HG03196 (cell line): Measurements from ENCODE around the gene MAPKAPK3.
A peak's percentile ranks its signal among the peaks of the same experiment; 100 is the strongest.

Experiments
- ATAC-seq: cut with Tn5 transposase; IDR thresholded peaks from one replicate; pipeline ENCODE4 v1.9.1; 2021; ENCODE audit not compliant: unreplicated experiment

MAPKAPK3 gene

DNA sequence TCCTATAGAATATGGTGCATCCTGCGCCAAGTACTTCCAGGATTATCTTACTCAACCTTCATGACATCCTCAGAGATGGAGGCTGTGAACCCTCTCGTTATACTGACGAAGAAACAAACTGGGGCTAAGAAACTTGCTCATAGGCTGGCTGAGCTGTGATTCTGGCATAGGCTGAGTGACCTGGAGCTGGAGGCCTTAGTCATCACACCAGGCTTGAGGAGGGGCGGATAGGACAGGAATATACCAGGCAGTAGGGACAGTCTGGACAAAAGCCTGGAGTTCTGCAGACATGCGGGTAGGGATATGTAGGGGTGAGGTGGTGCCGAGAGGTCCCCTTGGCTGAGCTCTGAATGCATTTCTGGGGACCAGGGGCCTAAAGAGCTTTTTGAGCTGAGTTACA, 29.6 kb upstream of the MAPKAPK3 start:
- no peak for ATAC-seq

DNA sequence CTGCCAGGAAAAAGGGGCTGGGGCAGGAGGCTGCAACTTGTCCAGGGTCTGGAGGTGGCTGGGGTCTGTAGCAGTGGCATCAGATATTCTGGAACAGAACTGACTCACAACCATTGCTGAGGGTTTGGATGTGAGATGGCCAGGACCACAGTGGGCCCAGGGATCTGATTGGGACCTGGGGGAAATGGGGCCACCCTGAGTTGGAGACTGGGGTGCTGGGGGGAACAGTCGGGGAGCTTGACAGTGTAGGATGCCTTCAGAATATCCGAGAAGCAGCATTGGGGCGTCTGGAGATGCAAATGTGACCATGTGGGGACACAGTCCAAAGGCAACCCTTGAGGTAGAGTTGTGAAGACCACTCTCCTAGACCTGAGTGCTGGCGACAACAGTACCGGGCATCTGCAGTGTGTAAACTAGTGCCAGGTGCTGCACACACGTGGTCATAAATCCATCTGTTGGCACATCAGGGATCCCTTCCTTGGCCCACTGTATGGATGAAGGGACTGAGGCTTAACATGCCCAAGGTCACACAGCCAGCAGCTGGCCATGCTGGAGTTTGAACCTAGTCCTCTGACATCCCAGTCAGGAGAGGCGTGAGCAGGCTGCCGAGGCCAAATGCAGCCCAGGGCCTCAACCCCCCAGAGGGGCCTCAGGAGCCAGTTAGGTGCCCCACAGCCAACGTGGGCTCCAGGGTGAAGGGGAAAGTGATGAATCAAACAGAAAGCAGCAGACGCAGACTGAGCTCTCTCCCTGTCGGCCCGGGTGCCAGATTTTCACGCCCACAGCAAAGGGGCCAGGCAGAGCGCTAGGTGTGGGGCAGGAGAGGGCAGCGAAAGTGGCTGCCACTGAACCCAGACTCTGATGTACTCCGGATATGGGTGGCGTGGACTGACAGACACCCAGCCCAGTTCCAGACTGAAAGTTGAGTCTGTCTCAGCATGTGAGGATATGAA, 28.9 kb upstream of the MAPKAPK3 start:
- ATAC-seq, result no peak

DNA sequence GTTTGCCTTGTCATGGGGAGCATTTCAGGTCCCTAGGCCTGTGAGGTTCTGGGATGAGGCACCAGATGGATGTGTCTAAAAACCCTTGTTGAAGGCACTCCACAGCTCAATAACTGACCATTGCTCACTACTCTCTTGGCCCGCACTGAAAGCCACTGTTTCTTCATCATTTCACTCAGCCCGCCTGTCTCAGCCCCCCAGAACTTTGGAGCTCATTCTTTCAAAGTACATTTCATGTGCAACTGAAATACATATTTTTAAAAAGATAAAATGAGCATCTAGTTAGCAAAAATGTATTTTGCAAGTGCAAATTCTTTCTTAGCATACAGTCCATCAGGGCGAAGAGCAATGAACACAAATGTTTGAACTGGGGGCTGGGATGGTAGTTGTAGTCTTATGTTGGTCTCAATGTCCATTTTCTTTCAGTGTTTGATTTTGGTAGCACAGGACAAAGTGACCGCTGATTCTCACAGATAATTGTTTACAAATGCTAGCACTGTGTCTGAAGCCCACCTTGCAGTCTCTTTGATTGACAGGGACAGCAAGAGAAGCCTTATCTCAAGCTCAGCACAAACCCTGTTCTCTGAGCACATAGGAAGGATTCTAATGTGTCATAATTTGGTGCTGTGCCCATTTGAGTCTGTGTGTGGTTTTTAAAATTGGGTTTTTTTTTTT, 28.1 kb upstream of the MAPKAPK3 start:
- ATAC-seq, result no peak

DNA sequence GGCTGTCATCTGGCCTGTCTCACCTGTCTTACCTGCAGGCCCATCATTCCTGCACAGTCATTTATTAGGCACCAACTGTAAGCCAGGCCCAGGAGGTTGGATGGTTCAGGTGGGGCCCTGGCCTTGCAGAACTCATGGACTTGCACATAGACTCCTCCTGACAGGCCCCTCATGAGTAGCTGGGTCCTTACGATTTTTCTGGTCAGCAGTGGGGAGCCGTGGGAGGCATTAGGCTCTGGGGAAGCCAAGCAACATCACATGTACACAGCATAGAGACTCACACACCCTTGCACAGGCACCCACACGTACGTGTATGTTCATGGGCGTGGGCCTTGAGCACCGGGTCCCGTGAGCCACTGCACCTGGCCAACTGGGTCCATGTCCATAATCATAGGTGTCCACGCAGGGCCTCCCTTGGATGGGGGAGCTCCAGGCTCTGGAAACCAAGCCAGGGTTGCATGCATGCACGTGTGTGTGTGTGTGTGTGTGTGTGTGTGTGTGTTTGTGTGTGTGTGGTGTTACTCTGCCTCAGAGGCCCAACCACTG, 25.7 kb upstream of the MAPKAPK3 start:
- ATAC-seq, result peak; percentile 3

DNA sequence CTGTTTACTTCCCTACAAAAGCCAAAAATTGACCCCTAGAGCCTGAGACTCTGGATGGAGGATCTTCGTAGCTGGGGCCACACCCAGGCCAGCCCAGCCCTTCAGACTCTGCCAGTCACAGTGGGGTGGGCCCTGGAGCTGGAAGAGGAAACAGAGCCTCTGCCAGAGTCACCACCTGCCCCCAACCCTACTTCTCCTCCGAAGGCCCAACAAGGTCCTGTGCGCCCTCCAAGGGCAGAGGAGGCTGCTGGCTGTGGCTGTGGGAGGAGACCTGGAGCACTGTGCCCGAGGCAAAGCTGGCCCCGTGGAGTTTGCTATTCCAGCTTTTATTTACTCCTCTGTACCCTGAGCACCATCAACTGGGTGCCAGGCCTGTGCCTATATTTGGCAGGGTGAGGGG, 24.4 kb upstream of the MAPKAPK3 start:
- no peak for ATAC-seq

DNA sequence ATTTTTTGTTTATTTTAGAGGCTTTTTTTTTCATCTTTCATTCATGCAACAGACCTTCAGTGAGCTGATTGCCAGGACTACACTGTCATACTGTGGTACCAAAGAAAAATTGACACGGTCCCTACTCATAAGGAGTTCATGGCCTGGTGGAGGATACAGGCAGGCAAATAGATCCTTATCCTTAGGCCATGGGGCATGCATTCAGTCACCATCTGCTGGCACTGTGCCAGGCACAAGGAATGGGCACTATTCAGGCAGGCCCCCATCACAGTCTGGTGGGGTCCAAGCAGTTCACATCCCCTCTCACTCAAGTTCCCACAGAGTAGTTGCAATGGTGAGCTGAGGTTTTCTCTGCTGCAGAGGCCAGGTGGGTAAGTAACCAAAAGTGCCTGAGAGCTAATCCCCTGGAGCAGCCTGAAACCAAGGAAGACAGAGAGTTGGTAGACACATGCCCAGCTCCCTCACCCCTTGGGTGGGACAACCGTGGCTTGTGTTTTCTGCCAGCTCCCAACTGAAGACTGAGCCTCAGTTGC, 22.6 kb upstream of the MAPKAPK3 start:
- ATAC-seq, result no peak

DNA sequence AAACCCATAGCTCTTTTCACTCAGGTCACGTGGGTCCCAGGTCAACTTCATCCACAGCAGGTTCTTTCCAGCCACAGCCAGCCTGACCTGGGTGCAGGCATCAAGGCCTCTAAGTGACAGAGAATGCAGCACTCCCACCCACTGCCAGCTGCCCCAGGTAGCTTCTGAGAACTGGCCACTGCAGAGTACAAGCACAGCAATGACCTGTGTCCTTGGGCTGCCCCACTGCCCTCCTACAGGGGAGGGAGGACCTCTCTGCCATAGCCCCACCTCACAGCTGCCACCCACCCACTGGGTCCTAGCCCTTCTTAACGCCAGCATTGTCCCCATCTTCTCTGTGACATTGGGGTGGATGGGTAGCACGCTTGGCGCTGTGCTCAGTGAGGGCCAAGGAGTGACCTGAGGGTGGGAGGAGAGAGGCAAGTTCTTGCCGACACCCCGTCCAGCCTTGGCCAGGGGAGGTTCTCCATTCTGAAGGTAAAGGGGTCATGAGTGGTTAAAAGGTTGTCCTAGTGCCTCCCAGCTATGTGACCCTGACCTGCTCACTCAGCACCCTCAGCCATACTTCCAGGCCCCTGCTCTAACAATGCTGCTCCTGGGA, 17.7 kb upstream of the MAPKAPK3 start:
- ATAC-seq, result no peak

DNA sequence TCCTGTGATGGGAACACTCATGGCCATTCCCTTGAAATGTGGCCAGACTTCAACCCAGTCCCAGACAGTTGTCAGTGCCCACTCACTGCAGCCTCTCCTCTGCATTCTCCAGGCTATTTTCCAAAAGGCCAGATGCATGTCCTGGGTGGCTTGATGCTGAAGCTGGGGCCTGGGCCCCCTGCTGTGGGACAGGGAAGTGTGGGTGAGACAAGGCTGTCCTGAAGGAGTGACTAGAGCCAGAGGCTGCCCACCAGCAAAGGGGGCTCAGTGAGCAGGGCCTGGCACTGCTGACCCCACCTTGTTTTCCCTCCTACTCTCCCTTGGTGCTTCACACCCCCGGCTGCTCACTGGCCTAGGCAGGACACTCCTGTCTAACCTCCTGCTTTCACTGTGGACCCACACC, 17.2 kb upstream of the MAPKAPK3 start:
- no peak for ATAC-seq

DNA sequence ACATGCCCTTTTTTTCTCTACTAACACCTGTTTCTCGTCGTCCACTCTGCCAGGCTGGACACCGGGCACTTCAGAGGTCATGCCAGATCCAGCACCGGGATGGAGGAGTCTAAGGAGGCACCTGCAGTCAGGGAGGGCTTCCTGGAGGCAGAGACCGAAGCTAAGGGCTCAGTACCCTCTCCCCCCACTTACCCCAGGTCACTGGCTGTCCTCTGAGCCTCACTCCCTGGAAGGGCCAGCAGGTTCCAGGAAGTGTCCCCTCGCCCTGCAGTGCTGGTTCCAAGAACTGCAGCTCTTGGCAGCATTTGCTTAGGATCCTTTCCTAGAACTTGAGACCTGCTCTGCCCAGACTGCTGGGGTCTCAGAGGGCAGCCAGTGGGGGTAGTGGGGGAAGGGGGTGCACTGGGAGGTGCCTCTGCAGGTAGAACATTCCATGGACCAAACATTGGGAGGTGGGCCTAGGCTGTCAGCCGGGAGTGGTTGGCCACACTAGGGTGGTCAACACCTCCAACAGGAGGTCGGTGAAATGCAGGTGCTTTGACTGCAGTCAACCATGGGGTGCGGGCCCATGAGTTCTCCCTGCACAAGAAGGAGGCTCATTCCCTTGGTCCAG, 16.7 kb upstream of the MAPKAPK3 start:
- ATAC-seq, result no peak

DNA sequence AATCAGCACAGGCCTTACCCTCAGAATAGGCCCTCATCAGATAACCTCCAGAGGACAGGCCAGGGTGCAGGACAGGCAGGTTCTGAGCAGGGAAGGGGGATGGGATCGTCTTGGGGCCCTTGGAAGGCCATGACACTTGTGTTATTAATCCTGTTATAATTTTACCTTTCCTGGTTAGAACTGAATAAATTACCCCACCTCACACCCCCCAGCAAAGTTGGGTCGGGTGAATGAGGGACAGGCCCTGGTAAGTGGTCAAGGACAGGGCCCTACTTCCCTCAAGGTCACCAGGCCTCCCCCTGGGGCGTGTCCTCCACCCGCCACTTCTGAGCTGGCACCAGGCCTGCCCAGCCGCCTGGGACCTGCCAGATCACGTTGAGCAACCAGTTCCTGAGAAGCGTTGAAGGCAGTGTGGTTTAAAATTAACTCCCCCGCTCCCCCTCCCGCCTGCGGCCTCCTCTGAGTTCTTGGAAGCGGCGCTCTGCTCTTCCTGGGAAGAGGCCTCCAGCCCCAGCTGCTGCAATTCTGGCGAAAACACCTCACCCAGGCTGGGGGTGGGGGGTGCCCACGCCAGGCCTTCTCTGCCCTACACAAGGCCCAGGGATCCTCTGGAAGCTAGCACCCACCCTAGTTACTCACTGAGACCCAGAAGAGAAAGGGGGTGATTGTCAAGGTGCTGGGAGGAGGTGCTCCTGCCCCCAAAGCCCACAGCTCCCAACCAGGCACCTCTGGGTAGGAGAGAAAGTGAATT, 15.9 kb upstream of the MAPKAPK3 start:
- ATAC-seq, result peak; percentile 78

DNA sequence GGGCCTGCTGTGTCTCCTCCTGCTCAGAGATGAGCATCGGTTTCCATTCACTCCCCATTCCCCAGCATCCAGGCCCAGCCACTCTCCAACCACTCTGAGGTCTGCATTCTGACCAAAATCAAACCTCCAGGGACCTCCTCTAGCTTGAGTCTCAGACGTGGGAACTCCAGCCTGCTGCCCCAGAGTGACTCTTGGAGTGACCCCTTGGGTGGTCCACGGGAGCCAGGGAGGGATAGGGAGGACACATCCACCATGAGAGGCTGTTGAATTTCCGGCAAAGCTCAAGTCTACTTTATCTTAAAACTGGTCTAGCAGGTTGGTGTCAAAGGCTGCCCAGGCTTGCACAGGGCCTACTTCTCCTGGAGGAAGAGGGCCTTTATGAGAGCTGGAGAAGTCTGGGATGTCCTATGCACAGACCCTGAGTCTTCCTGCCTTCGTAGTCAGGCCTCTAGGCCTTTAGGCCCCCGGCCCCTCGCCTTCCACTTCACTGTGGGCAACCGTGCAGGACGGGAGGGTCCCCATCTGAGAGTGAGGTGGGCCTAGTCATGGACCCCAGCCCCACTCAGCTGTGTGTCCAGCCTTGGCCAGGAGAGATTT, 14.3 kb upstream of the MAPKAPK3 start:
- no peak for ATAC-seq

DNA sequence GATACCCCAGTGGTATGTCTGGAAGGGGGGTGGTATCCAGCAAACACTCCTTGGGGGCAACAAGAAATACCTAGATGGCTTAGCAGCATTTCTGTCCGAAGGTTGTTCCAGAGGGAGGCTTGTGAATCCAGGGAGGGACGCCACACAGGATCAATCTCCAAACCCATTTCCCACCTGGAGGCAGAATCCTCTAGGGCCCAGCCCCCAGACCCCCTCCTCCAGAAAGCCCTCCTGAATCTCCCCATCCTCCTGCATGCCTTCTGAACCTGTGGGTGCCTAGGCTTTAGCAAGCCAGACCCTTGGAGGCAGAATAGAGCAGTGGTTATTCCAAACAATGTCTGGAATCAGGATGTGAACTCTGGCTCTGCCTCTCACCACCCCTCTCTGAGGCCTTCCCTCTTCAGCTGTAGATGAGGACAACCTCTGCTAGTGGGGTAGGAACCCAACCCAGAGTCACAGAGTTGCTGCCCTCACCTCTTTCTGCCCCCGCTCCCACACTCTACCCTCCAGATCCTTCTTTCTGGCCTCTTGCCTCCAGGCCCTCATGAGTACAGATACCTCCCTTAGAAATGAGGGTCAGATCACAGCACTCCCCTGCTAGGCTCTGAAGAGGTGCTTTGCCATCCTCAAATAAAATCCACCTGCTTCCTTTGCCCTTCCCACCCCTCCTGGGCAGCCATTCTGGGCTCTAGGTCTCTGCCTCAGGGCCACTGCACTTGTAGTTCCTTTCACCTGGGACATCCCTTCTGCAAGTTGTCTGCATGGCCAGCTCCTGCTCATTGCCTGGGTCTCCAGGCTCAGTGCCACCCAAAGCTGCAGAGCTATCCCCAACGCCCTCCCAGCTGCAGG, 13.5 kb upstream of the MAPKAPK3 start:
- no peak for ATAC-seq

DNA sequence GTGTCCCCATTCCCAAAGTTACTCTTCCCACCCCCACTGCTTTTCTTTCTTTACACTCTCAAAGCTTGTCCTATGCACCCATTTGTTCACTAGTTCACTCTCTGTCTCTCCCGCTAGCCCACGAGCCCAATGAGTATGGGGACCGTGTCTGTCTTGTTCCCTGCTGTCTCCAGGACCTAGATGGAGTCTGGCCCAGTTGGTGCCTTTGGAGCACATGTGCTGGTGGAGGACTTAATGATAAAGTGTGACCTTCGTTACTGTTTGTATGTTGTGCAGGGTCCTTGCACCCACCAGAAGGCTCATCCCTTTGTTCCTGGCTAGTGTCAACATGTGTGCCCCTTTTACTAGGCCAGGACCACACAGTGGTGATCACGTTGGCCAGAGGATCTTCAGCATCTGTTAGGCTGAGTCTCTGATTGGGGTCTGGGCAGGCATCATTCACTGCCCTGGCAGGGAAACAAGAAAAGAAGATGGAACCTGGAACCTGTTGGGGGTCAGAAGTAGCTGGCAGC, 12.8 kb upstream of the MAPKAPK3 start:
- ATAC-seq, result no peak

DNA sequence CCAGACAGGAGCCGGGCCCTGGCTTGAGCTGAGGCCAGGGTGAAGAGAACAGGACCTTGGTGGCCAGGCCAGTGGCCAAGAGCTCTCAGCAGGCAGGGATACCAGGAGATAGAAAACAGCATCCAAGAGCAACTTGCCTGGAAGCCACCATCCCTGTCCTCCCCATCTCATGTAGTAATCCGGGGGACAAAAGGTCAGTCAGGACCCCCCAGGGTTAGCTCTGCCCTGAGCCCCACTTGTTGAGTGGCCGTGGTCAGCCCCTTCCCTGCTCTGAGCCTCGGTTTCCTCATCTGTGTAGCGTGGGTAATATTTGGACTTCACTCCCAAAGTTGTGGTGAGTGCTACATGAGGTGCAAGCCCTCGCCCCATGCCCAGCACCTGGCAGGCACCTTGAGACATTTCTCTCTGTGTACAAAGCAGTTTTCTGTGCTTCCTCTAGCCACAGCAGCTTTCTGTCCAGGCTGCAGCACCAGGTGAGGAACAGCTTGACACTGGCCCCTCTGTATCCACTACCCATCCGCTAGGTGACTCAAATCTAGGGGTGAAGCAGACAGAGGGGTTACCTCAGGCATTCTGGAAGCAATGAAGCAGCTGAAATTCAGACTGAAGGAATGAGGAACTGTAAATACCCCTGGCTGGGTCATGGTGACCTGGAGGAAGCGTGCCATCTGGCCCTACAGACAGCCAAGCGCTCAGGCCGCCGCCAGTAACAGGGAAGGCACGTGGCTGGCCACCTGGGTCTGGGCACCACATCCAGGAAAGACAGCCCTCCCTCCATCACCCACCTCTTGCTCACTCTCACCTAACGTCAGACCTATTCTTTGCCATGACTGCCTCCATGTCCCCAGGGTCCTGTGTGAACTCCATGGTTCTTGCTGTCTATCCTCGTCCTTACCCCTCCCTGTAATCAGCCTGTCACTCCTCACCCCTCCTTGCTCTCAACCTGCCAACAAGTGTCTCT, 12.0 kb upstream of the MAPKAPK3 start:
- no peak for ATAC-seq

DNA sequence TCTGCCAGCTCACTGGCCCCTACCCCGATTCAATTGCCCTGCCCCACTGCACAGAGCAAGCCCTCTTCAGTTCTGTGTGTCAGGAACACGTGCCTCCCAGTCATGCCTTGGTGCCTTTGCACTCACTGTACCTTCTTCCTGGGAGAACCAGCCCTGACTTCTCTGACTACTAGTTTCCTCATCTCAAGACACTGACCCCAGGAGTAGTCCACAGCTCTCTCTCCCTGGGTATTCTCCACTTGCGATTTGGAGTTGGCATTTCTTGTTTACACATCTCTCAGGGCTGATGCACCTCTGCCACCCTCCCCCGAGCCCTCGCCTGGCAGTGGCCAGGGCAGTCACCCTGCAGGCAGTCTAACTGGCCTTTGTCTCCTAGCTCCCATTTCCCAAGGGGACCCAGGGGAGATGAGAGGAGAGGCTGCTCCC, 11.0 kb upstream of the MAPKAPK3 start:
- no peak for ATAC-seq

DNA sequence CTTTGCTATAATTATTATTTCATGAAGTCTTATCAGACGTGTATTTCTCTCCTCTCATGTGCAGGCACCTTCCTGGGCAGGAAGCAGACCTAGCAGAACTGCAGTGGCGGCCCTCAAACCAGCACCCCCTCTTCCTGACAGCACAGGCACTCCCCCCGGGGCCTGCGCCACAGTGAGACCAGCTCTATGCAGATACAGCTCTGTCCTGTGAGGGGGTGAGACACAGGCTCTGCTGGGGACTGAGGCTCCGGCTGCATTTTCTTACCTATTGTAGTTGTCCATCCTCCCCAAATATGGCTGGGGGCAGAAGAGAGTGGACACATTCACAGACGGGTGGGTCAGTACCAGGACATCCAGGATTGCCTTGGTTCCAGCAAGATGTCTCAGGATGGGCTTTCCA, 10.4 kb upstream of the MAPKAPK3 start:
- no peak for ATAC-seq

DNA sequence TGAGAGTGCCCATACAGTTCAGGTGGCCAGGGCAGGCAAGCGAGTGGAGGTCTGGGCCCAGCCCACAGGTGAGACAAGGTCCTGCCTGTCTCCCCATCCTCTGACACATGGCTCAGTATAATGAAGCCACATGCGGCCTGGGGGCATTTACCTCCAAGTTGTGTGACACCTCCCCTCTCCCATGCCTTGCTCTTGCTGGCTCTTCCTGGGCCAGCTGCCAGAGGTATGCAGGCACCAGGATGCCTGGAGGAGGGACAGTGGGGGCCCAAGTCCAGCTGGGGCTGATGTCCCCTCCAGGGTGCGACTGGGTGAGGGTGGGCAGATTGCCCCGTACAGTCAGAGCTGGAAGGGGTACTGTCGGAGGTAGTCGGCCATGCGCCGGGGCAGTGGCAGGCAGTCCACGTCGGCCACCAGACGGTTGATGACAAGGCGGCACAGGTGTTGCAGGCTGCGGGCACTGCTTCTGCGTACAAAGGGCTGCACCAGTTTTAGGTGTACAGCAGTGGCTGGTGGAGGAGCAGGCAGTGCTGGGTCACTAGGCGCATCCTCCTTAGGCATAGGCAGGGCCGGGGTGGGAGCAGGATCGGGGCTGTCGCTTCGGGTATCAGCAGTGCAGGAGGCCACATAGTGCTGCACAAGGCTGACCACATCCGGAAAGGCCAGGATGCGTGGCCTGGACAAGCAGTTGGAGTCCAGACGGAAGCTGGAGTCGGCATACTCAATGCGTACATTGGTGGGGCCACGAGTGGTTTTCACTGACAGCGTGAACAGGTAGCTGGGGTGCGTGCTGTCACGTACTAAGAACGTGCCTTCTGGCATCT, 9.5 kb upstream of the MAPKAPK3 start:
- ATAC-seq, result no peak
